ENCODE results near the gene MCOLN2.

- TF ChIP-seq EZH2 (IDR thresholded peaks at IDR 0.05; ENCODE audit: borderline replicate concordance, low read length), result no peak
- TF ChIP-seq, protein P1, sequence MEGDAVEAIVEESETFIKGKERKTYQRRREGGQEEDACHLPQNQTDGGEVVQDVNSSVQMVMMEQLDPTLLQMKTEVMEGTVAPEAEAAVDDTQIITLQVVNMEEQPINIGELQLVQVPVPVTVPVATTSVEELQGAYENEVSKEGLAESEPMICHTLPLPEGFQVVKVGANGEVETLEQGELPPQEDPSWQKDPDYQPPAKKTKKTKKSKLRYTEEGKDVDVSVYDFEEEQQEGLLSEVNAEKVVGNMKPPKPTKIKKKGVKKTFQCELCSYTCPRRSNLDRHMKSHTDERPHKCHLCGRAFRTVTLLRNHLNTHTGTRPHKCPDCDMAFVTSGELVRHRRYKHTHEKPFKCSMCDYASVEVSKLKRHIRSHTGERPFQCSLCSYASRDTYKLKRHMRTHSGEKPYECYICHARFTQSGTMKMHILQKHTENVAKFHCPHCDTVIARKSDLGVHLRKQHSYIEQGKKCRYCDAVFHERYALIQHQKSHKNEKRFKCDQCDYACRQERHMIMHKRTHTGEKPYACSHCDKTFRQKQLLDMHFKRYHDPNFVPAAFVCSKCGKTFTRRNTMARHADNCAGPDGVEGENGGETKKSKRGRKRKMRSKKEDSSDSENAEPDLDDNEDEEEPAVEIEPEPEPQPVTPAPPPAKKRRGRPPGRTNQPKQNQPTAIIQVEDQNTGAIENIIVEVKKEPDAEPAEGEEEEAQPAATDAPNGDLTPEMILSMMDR (conservative IDR thresholded peaks at IDR 0.05 in 1 of 2, IDR thresholded peaks at IDR 0.05 in 1 of 2; ENCODE audit: extremely low read depth in 1 of 2, insufficient read depth in 1 of 2, low read depth in 1 of 2, low read length in 2 of 2), result no peak
Observed at GRCh38 chr1:84960371-84960770, 36.5 kb downstream of the MCOLN2 start.
